Left lung (tissue), 10 donors: ENCODE measurements around the gene CEACAM21. TPM values are rescaled to one million over a fixed set of nuclear protein-coding genes. Genes with fewer than 3 reads are reported as not detected.

Experiments used
- ATAC-seq: fragments of 200-7000 bp; cut with Tn5 transposase; one replicate; pipeline ENCODE4 v1.9.1; 2020; ENCODE audit warnings: moderate library complexity
- DNase-seq, 4 donors: peaks; one replicate each; pipeline ENCODE4 v3.0.0-alpha.2; 2013 to 2020
- H3K27ac ChIP-seq, 2 donors: fragments of 200-600 bp; sonication (generic) in 1 of 2; one replicate each; pipeline versions ENCODE4 v1.5.0 to v1.8.0; 2020 to 2021
- H3K27me3 ChIP-seq, 2 donors: fragments of 200-600 bp; sonication (generic) in 1 of 2; one replicate each; pipeline versions ENCODE4 v1.5.0 to v1.8.0; 2020 to 2021
- H3K36me3 ChIP-seq, 2 donors: fragments of 200-600 bp; sonication (generic) in 1 of 2; one replicate each; pipeline versions ENCODE4 v1.5.0 to v1.8.0; 2020 to 2021
- H3K4me1 ChIP-seq, 2 donors: fragments of 200-600 bp; one replicate each; pipeline ENCODE4 v1.8.0; 2021
- H3K4me3 ChIP-seq, 2 donors: fragments of 200-600 bp; sonication (generic) in 1 of 2; one replicate each; pipeline versions ENCODE4 v1.5.0 to v1.8.0; 2020 to 2021; ENCODE audit warnings: mild to moderate bottlenecking in 1 of 2
- H3K9me3 ChIP-seq, 2 donors: fragments of 200-600 bp; sonication (generic) in 1 of 2; one replicate each; pipeline versions ENCODE4 v1.5.0 to v1.8.0; 2020 to 2021
- CTCF ChIP-seq, 2 donors: fragments of 200-600 bp; sonication (generic) in 1 of 2; IDR thresholded peaks; one replicate each; pipeline versions ENCODE4 v1.5.0 to v1.8.0; 2021; ENCODE audit warnings: antibody characterized with exemption in 2 of 2
- intact Hi-C, 2 donors: fragments of 100-400 bp; cut with DNase I; formaldehyde crosslinking; loops; one replicate each; pipeline versions ENCODE4 v1.11.2 to v1.14.2; 2022
- polyA plus RNA-seq, 6 donors: library from polyadenylated mRNA; unstranded; fragments of 120-200 nt; gene quantifications; one replicate each; pipeline ENCODE4 v1.2.1, GENCODE V29; 2013; ENCODE audit not compliant: insufficient read length in 6 of 6
- total RNA-seq, 2 donors: library from RNA; stranded (reverse); fragmentation: NEBNext Ultra II Directional; extraction: Animal tissue kit (Norgen Biotek cat#: 25700); gene quantifications; one replicate each; pipeline ENCODE4 v1.2.1, GENCODE V29; 2021
- donor health status: DM: no; HTN: yes; CAD: no.
- donor health status: DM: no; HTN: no; CAD: no.

The CEACAM21 gene
- total and polyA plus RNA-seq, 8 donors = 3.9 to 8.9 (median 7.1) TPM

- H3K36me3 ChIP-seq = peaks cover 0 to 47% of the 10 kb centered on the region in 2 donors
- intact Hi-C loops = no loop called here
Observed at GRCh38 chr19:41587101-41587837, 11.3 kb downstream of the CEACAM21 start.

GRCh38 chr19:41587838-41588210, 11.9 kb downstream of the CEACAM21 start:
- peaks cover 0 to 24% of the 10 kb centered on the region in 2 donors for H3K27me3 ChIP-seq
- no peak for ATAC-seq
- DNase-seq = no peak
- no peaks in the 10 kb centered on the region for H3K4me1 ChIP-seq
- H3K9me3 ChIP-seq = peaks cover 0 to 4% of the 10 kb centered on the region in 2 donors
- no peak for TF ChIP-seq CTCF (IDR thresholded peaks at IDR 0.05)
- no peak overlapping the region for H3K4me3 ChIP-seq
- H3K36me3 ChIP-seq = peaks cover 0 to 42% of the 10 kb centered on the region in 2 donors
- H3K27ac ChIP-seq = no peak overlapping the region
- intact Hi-C loops = no loop called here

More at GRCh38 chr19:41587101-41587837, 11.3 kb downstream of the CEACAM21 start:
- no peak for TF ChIP-seq CTCF (IDR thresholded peaks at IDR 0.05)
- no peak for ATAC-seq
- H3K27ac ChIP-seq = no peak overlapping the region
- no peaks in the 10 kb centered on the region for H3K4me1 ChIP-seq
- H3K4me3 ChIP-seq = no peak overlapping the region
- H3K9me3 ChIP-seq = peaks cover 0 to 10% of the 10 kb centered on the region in 2 donors
- DNase-seq = no peak
- peaks cover 0 to 21% of the 10 kb centered on the region in 2 donors for H3K27me3 ChIP-seq

DNA sequence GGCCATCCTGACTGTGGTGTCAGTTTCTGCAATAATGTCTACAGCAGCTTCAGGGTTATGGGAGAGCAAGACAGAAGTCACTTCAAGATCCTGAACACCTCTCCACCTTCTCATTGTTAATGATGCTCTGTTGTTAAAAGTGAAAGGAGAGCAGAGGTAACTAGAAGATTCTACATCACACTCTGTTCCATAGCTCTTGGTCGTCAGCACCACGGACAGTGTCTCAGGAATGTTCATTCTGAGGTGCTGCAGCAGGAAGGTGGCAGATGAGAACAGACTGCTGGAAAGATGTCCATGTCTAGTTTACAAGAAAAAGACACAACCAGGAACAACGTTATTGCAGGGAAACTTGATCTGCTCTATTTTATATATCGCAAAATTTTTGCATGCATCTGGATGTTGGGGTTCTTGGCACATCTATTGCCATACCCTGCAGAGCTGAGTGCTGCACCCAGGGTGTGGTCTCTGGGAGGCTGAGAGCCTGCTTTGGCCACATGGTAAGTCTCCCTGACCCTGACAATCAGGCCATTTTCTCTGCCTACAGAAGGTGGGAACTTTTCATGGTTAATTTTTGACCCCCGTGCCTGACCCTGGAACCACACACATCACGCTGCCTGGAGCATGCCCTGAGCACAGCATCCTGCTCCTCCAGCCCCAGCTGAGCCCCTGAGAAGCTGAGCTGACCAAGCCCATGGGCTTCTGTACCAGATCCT, 12.7 kb downstream of the CEACAM21 start:
- TF ChIP-seq CTCF (IDR thresholded peaks at IDR 0.05) = no peak
- peaks cover 0 to 24% of the 10 kb centered on the region in 2 donors for H3K27me3 ChIP-seq
- H3K27ac ChIP-seq = no peak overlapping the region
- intact Hi-C loops = no loop called here
- H3K9me3 ChIP-seq = peaks cover 0 to 1% of the 10 kb centered on the region in 2 donors
- DNase-seq (peak in 1 of 4 donors; percentile 27), ATAC-seq (peak; percentile 76)
- peaks cover 0 to 38% of the 10 kb centered on the region in 2 donors for H3K36me3 ChIP-seq
- no peaks in the 10 kb centered on the region for H3K4me1 ChIP-seq
- H3K4me3 ChIP-seq = no peak overlapping the region

GRCh38 chr19:41589371-41589770, 13.4 kb downstream of the CEACAM21 start:
- Histone ChIP-seq H3K4me1 (no peaks in the 10 kb centered on the region), H3K27me3 (peaks cover 0 to 24% of the 10 kb centered on the region in 2 donors), H3K4me3 (no peak overlapping the region), H3K27ac (no peak overlapping the region), H3K36me3 (peaks cover 0 to 31% of the 10 kb centered on the region in 2 donors), H3K9me3 (peaks cover 0 to 1% of the 10 kb centered on the region in 2 donors)
- ATAC-seq (no peak), DNase-seq (no peak)
- no peak for TF ChIP-seq CTCF (IDR thresholded peaks at IDR 0.05)
- intact Hi-C loops = no loop called here

DNA sequence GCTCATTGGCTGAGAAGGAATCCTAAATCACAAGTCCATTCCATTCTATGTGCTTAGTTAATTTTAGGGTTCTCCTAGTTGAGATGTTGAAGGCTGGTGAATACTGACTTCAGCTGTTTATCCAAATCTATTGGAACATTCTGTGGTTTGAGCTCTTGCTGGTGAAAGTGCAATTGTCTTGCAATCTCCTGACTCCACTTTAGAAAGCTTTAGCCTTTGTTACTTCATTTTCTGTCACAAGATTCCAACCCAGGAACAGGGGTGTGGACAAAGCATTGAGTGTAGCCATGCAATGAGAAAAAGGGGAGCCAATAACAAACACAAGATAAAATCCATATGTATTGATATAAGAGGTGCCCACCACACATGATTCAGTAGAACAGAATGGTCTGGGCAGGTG, 15.0 kb downstream of the CEACAM21 start:
- ATAC-seq (no peak), DNase-seq (no peak)
- no peak for TF ChIP-seq CTCF (IDR thresholded peaks at IDR 0.05)
- peak overlapping the region in 1 of 2 donors; percentile 11 for H3K27ac ChIP-seq
- H3K27me3 ChIP-seq = peaks cover 0 to 26% of the 10 kb centered on the region in 2 donors
- peaks cover 0 to 1% of the 10 kb centered on the region in 2 donors for H3K9me3 ChIP-seq
- H3K4me3 ChIP-seq = no peak overlapping the region
- H3K36me3 ChIP-seq = peaks cover 0 to 16% of the 10 kb centered on the region in 2 donors
- H3K4me1 ChIP-seq = peaks cover 0 to 9% of the 10 kb centered on the region in 2 donors
- intact Hi-C loops = no loop called here
